Islet of Langerhans (tissue), 1 donor: ENCODE measurements around the gene GTPBP4.

Experiments
- FAIRE-seq: peaks from one replicate; lab custom pipeline; 2011; peaks lifted over from hg19 to GRCh38; lab: Jason Lieb, UNC

Gene GTPBP4

DNA sequence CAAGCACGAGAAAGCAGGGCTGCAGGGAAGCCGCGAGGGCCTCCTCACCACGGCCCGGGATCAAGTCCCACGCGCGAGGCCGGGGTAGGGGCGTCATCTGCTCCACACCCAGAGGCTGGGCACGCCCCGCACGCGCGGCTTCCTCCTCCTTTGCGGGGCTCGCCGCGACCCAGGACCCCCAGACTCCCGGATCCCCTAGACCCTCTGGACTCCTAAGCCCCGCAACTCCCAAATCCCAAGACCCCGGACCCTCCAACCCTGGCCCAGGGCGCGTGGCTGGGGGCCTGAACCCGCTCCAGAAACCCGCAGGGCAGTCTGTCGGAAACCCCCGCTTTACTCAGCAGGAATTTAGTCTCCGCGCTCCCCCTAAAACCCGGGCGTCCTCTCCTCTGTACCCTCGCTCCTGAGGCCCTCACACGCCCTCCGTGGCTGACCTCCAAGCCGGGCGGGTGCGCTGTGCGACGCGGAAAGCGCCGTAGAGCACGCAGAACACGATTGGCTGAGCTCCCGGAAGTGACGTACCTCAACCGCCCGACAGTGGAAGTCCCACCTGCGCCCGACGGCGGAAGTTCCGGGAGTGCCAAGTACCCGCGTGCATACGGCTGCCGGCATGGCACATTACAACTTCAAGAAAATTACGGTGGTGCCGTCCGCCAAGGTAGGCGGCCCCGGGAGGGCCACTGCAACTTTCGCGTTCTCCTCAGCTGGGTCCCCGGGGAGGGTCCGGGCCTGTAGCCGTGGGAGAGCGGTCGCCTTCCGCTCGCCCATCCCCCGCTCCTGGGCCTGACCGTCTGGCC, at the start of gene GTPBP4:
TSS of gene GTPBP4 (plus strand) at position 565 of the 797 bp plus-strand sequence. CDS start at position 611, 46 bp downstream.
- FAIRE-seq, result peak; percentile 9

GRCh38 chr10:938941-939678, 49.1 kb upstream of the GTPBP4 start:
- FAIRE-seq, result no peak

- FAIRE-seq, result no peak
Observed at GRCh38 chr10:943334-944033, 44.8 kb upstream of the GTPBP4 start.

- no peak for FAIRE-seq
Observed at GRCh38 chr10:944034-944831, 44.0 kb upstream of the GTPBP4 start.

DNA sequence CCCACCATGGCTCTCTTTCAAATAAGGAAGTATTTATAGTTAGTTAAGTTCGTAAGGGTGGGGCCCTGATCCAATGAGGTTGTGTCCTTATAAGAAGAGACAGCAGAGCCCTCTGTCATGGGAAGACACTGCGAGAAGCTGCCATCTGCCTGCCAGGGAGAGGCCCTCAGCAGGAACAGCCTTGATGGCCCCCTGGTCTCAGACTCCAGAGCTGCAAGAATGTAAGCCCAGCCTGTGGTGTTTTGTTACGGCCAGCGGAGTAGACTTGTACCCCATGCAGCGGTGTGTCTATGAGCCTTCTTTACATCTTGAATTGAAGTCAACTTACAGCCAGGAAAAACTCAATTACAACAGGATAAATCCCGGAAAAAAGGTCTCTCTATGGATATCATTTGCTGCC, 42.5 kb upstream of the GTPBP4 start:
- FAIRE-seq, result no peak

- no peak for FAIRE-seq
Observed at GRCh38 chr10:947051-947450, 41.2 kb upstream of the GTPBP4 start.

GRCh38 chr10:947881-948280, 40.4 kb upstream of the GTPBP4 start:
- FAIRE-seq, result no peak

DNA sequence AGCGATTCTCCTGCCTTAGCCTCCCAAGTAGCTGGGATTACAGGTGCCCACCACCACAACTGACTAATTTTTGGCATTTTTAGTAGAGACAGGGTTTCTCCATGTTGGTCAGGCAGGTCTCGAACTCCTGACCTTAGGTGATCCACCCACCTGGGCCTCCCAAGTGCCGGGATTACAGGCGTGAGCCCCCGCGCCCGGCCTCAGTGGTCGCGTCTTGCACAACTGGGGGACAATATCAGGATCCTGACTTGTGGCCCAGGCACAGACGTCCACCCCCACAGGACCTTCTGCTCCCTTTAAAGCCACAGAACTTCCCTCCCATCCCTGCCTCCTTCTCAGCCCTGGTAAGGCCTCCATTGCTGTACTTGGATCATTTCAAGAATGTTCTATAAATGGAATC, 39.9 kb upstream of the GTPBP4 start:
- FAIRE-seq, result no peak

GRCh38 chr10:949446-949845, 38.8 kb upstream of the GTPBP4 start:
- no peak for FAIRE-seq

DNA sequence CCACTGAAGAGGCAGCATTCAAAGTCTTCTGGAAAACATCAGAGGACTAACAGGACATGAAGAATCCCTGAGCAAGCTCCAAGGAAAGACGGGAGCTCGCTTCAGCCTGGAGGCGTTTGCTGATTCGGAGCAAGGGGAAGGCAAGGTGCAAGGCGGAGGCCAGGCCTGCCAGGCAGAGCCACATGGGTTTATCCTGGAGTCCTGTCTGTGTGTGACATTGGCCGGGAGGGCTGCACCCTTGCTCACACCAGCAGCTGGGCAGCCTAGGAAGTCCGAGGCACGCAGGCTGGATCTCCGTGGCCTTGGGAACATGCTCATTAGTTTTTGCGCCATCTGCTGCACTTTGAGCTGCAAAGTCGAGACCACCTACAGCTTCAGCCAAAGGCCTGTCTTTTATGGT, 34.4 kb upstream of the GTPBP4 start:
- FAIRE-seq, result no peak

DNA sequence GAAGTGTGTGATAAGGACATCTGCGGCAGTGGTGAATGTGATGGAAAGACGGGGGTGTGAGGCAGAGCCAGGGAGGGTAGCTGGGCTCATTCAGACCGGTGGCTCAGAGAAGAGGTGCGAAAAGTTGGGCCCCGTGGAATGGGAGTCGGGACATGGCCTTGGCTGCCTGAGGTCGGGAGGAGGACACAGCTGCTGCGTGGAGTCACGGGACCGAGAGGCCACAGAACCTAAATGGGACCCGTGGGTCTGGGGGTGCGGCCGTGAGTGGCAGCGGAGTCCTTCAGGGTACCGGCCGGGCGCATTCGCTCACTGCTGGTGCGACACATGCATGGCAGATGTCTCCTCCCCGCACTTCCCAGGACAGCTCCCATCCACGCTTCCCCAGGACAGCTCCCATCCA, 33.8 kb upstream of the GTPBP4 start:
- no peak for FAIRE-seq

DNA sequence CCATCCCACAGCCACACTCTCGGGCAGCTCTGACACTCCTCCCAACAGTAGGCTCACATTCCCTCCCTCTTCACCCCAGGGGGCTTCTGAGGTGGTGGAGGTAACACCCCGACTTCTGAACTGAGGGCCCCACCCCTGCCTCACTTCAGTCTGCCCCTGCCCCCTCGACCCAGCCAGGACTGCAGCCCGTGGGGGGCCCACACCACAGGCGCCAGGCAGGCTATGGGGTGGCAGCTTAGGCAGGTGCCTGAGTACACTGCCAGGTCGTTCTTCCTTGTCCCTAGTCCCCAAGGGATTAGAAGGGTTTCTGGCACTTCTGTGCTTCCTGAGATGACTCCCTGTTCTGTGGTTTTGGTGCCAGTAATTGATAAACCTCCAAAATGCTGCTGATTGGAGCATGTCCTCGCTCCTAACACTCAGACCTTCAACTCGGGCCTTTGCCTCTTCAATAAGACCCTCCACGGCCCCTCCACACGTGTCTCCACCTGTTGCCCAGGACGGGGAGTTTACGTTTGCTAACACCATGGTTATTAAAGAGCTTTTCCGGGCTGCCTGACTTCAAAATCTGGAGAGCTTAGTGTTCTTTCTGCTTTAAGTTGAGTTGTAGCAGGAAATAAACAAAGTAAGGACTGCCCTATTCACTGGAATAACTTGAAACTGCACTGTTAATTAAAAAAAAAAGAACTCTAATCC, 33.0 kb upstream of the GTPBP4 start:
- FAIRE-seq, result no peak

DNA sequence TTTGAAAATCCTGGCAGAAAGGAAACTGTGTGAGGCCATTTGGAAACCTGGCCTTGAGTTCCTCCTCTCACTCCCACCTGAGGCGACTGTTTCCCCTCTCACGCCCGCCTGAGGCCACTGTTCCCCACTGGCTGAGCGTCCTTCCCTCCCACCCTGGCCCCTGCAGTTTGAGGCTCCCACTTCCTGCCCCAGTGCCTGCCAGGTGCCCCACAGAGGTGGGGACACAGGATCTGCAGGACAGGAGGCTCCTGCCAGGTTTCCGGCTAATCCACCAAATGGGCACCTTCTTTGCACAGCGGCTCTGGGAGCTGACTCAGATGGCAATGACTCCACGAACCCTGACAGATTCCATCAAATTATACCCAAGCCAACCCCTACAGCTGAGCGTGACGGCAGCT, 32.4 kb upstream of the GTPBP4 start:
- FAIRE-seq, result no peak

DNA sequence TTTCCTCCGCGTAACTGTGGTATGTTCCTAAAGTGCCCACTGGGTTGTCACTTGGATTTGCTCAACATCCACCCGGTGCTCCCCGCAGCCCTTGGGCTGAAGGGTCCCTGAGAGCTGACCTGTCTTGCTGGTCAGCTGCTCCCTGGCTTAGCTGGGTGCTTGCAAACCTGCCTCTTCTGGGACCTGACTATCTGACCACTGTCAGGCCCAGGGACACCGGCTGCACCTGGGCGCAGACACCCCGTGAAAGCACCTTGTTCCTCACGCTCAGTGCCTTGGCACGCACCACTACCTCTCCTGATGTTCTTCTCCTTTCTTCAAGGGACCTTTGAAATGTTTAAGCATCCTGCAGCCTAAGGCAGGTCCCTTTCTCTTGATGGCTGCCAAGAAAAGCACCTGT, 30.1 kb upstream of the GTPBP4 start:
- FAIRE-seq, result no peak

GRCh38 chr10:958856-959255, 29.4 kb upstream of the GTPBP4 start:
- FAIRE-seq, result no peak

- no peak for FAIRE-seq
Observed at GRCh38 chr10:962342-962741, 25.9 kb upstream of the GTPBP4 start.

DNA sequence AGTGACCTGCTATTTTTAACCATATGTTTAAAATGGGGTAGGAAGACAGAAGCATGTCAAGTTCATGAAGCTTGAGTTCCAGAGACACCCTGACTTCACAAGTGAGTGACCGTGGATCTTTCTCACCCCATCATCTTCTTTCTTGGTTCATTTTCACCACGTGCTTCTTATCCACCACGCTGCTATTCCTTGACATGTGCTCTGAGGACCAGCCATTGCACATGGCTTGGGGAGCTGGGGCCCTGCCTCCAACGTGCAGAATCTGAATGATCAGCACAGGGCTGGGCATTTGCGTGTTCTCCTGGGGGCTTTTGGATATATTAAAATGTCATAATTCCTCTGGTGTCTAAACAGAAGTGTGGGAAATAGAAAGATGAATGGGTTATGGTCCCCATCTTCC, 25.0 kb upstream of the GTPBP4 start:
- no peak for FAIRE-seq

GRCh38 chr10:963655-964054, 24.6 kb upstream of the GTPBP4 start:
- FAIRE-seq, result no peak

DNA sequence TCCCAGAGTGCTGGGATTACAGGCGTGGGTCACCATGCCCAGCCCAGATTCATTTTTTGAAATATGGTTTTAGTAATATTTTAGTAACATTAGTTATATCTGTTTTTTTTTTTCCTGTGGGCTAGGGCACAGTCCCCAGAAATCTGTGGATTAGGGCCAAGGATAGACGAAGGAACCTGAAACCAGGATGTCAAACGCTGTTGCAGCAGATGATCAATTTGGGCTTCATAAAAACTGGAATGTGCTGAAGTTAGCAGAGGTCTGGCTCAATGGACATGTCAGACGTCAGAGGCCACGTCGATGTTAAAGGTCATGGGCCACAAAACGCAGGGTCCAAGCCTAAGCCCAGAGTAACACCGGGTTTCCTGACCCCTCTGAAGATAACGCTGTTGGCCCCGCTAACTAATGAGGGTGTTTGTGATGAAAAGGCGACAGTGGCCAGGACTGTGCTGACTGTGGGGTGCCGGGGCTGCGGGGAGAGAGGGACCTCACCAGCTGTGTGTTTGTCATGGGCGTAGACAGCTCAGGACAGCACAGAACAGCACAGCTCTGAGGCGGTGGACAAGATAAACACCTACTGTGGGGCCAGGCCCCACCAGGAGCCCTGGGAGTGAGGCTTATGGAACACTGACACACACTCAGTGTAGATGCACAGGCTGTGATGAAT, 23.8 kb upstream of the GTPBP4 start:
- no peak for FAIRE-seq

- no peak for FAIRE-seq
Observed at GRCh38 chr10:964988-965417, 23.2 kb upstream of the GTPBP4 start.
